Measurements from ENCODE around the gene ABCC10. TPM values are rescaled to one million over a fixed set of nuclear protein-coding genes. Genes with fewer than 3 reads are reported as not detected.

Gene ABCC10
- polyA plus RNA-seq, 3 donors = 7.6 to 32.8 (median 10.2) TPM

DNA sequence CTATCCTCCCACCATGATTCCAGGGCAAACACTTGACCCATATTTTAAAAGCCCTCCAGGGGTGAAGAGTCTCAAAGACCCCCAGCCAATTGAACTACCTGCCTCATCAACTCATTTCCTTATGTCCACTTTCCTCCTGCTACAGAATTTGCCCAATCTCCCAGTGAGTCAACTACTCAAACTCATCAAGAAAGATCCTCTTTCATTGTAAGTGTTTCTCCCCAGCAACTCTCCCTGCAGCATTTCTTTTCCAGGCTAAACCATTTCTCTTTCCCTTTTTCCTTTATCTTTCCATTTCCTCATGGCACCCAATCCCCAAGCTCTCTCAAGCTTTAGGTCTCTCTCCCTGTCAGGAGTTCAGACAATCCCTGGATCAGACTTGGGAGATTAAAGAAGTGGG, 26.5 kb downstream of the ABCC10 start:
- peaks cover 0 to 25% (median 8%) of the 10 kb centered on the region in 7 donors for H3K9me3 Mint-ChIP-seq

GRCh38 chr6:43454290-43454695, 27.0 kb downstream of the ABCC10 start:
- peaks cover 0 to 25% (median 8%) of the 10 kb centered on the region in 7 donors for H3K9me3 Mint-ChIP-seq
- H3K4me3 Mint-ChIP-seq = peak overlapping the region; percentile 79 to 89
- H3K4me2 ChIP-seq (replicated peaks; ENCODE audit: extremely low read depth, low read length, poor library complexity, severe bottlenecking) = peak overlapping the region; percentile 100
- H3K4me1 Mint-ChIP-seq = peaks cover 14% of the 10 kb centered on the region
- DNase-seq = no peak
- H3K27me3 Mint-ChIP-seq (ENCODE audit: low read depth in 3 of 3) = peaks cover 36 to 41% (median 41%) of the 10 kb centered on the region in 3 donors
- 28% methylated on average over 14 of the region's 17 CpGs for WGBS (ENCODE audit: insufficient coverage)
- H3K27ac ChIP-seq (ENCODE audit: low read depth in 1 of 2, low read length in 2 of 2) = no peak overlapping the region
- H2AFZ ChIP-seq (ENCODE audit: insufficient read depth, low read depth, low read length, poor library complexity, severe bottlenecking) = peak overlapping the region; percentile 74
- peak overlapping the region; percentile 59 for H3K9ac ChIP-seq (ENCODE audit: insufficient read depth, low read length, poor library complexity, severe bottlenecking)
- peaks cover 12 to 20% of the 10 kb centered on the region in 2 donors for H3K4me1 ChIP-seq (ENCODE audit: control insufficient read depth in 1 of 2, insufficient read depth in 2 of 2, low read length in 2 of 2)
- H3K79me2 ChIP-seq (ENCODE audit: insufficient read depth, low read length) = no peaks in the 10 kb centered on the region
- H3K36me3 Mint-ChIP-seq = peaks cover 50 to 51% of the 10 kb centered on the region in 2 donors
- peak overlapping the region in 2 of 7 donors; percentile 19 to 30 for H3K27ac Mint-ChIP-seq
- intact Hi-C loops (cut with micrococcal nuclease) = loop anchor here (1.0 to 2.0 kb wide), 2 partner anchors 52 to 53 kb away; no protein-coding TSS in a partner anchor
- peaks cover 32 to 41% of the 10 kb centered on the region in 2 donors for H3K36me3 ChIP-seq (replicated peaks in 1 of 2; ENCODE audit: control insufficient read depth in 1 of 2, insufficient read depth in 2 of 2, low read length in 2 of 2)
- peaks cover 17 to 33% of the 10 kb centered on the region in 2 donors for H3K27me3 ChIP-seq (ENCODE audit: control insufficient read depth in 2 of 2, insufficient read depth in 2 of 2, low read length in 2 of 2)
- H4K20me1 ChIP-seq (ENCODE audit: insufficient read depth, low read length) = no peaks in the 10 kb centered on the region
- TF ChIP-seq CTCF (IDR thresholded peaks at IDR 0.05) = peak; percentile 97
- H3K4me3 ChIP-seq (replicated peaks in 1 of 3; ENCODE audit: low read depth in 2 of 3, low read length in 3 of 3) = peak overlapping the region in 2 of 3 experiments; percentile 51 to 88
- no peaks in the 10 kb centered on the region for H3K9me3 ChIP-seq (replicated peaks in 1 of 2; ENCODE audit: control insufficient read depth in 1 of 2, insufficient read depth in 1 of 2, low read length in 2 of 2)

More for the DNA sequence above, 26.5 kb downstream of the ABCC10 start:
- H3K27ac ChIP-seq (ENCODE audit: low read depth in 1 of 2, low read length in 2 of 2) = no peak overlapping the region
- DNase-seq = no peak
- Mint-ChIP-seq H3K36me3 (peaks cover 55% of the 10 kb centered on the region in 2 donors), H3K27me3 (ENCODE audit: low read depth in 3 of 3) (peaks cover 36 to 41% (median 41%) of the 10 kb centered on the region in 3 donors), H3K27ac (peak overlapping the region in 2 of 7 donors; percentile 1 to 2), H3K4me3 (peak overlapping the region; percentile 28 to 89), H3K4me1 (peaks cover 14% of the 10 kb centered on the region)
- no peaks in the 10 kb centered on the region for H3K79me2 ChIP-seq (ENCODE audit: insufficient read depth, low read length)
- no peak overlapping the region for H3K4me3 ChIP-seq (replicated peaks in 1 of 3; ENCODE audit: low read depth in 2 of 3, low read length in 3 of 3)
- H3K9ac ChIP-seq (ENCODE audit: insufficient read depth, low read length, poor library complexity, severe bottlenecking) = no peak overlapping the region
- peaks cover 17 to 33% of the 10 kb centered on the region in 2 donors for H3K27me3 ChIP-seq (ENCODE audit: control insufficient read depth in 2 of 2, insufficient read depth in 2 of 2, low read length in 2 of 2)
- H3K36me3 ChIP-seq (replicated peaks in 1 of 2; ENCODE audit: control insufficient read depth in 1 of 2, insufficient read depth in 2 of 2, low read length in 2 of 2) = peaks cover 36 to 46% of the 10 kb centered on the region in 2 donors
- intact Hi-C loops (cut with micrococcal nuclease) = loop anchor here (1.0 to 2.0 kb wide), 2 partner anchors 52 to 53 kb away; no protein-coding TSS in a partner anchor
- no peaks in the 10 kb centered on the region for H4K20me1 ChIP-seq (ENCODE audit: insufficient read depth, low read length)
- no peak overlapping the region for H2AFZ ChIP-seq (ENCODE audit: insufficient read depth, low read depth, low read length, poor library complexity, severe bottlenecking)
- H3K9me3 ChIP-seq (replicated peaks in 1 of 2; ENCODE audit: control insufficient read depth in 1 of 2, insufficient read depth in 1 of 2, low read length in 2 of 2) = no peaks in the 10 kb centered on the region
- TF ChIP-seq CTCF (IDR thresholded peaks at IDR 0.05) = no peak
- H3K4me2 ChIP-seq (replicated peaks; ENCODE audit: extremely low read depth, low read length, poor library complexity, severe bottlenecking) = no peak overlapping the region
- H3K4me1 ChIP-seq (ENCODE audit: control insufficient read depth in 1 of 2, insufficient read depth in 2 of 2, low read length in 2 of 2) = peaks cover 12 to 20% of the 10 kb centered on the region in 2 donors
